ENCODE data around the gene IL1B.

- TF ChIP-seq CTCF (IDR thresholded peaks at IDR 0.05; ENCODE audit: low read length) (no peak), EZH2 (IDR thresholded peaks at IDR 0.05; ENCODE audit: borderline replicate concordance, low read length) (no peak)
These were observed 40.8 kb upstream of the IL1B start for GRCh38 chr2:112877423-112877822.

All from OCI-LY1 (cell line).